H9 (cell line): Measurements from ENCODE around the gene GTPBP4. TPM values are rescaled to one million over a fixed set of nuclear protein-coding genes. Genes with fewer than 3 reads are reported as not detected.

Experiments used
- DNase-seq: peaks from one replicate; pipeline ENCODE4 v3.0.0-alpha.2; 2017
- H2AFZ ChIP-seq: one replicate; pipeline ENCODE4 v1.6.1; 2013; ENCODE audit warnings: mild to moderate bottlenecking, low read length, control low read depth, moderate library complexity
- H2AK5ac ChIP-seq: 2 replicates; pipeline ENCODE4 v1.6.1; 2013; ENCODE audit warnings: low read length, control low read depth, mixed read lengths; ENCODE audit not compliant: insufficient read length
- H2BK120ac ChIP-seq: one replicate; pipeline ENCODE4 v1.6.1; 2013; ENCODE audit warnings: low read depth, mild to moderate bottlenecking, low read length, control low read depth, inconsistent platforms; ENCODE audit not compliant: poor library complexity, severe bottlenecking
- H2BK12ac ChIP-seq: 2 replicates; pipeline ENCODE4 v1.6.1; 2013; ENCODE audit warnings: low read length, control low read depth, mixed read lengths, low read depth; ENCODE audit not compliant: insufficient read length
- H2BK15ac ChIP-seq: 2 replicates; pipeline ENCODE4 v1.6.1; 2013; ENCODE audit warnings: low read depth, low read length, control low read depth
- H2BK20ac ChIP-seq: one replicate; pipeline ENCODE4 v1.6.1; 2013; ENCODE audit warnings: low read depth, mild to moderate bottlenecking, low read length, control low read depth, inconsistent platforms; ENCODE audit not compliant: poor library complexity, severe bottlenecking
- H2BK5ac ChIP-seq: 2 replicates; pipeline ENCODE4 v1.6.1; 2013; ENCODE audit warnings: low read length, control low read depth, mixed read lengths; ENCODE audit not compliant: insufficient read length
- H3K14ac ChIP-seq: 2 replicates; pipeline ENCODE4 v1.6.1; 2013; ENCODE audit warnings: low read length, control low read depth; ENCODE audit not compliant: insufficient read depth
- H3K18ac ChIP-seq: 2 replicates; pipeline ENCODE4 v1.6.1; 2013; ENCODE audit warnings: low read depth, mild to moderate bottlenecking, mixed read lengths, low read length, control low read depth; ENCODE audit not compliant: insufficient read length
- H3K23ac ChIP-seq: 2 replicates; pipeline ENCODE4 v1.6.1; 2013; ENCODE audit warnings: low read length, control low read depth, mixed read lengths, low read depth; ENCODE audit not compliant: insufficient read length
- H3K23me2 ChIP-seq: 2 replicates; pipeline ENCODE4 v1.6.1; 2013; ENCODE audit warnings: low read depth, mild to moderate bottlenecking, mixed read lengths, low read length, control low read depth; ENCODE audit not compliant: insufficient read length, poor library complexity, severe bottlenecking
- H3K27ac ChIP-seq: 2 replicates; pipeline ENCODE4 v1.5.1; 2013; ENCODE audit warnings: low read length, control low read depth, mixed read lengths, low read depth; ENCODE audit not compliant: insufficient read length
- H3K27me3 ChIP-seq: 2 replicates; pipeline ENCODE4 v1.6.1; 2013; ENCODE audit warnings: low read length, control low read depth, inconsistent platforms; ENCODE audit not compliant: insufficient read depth
- H3K4ac ChIP-seq: 2 replicates; pipeline ENCODE4 v1.6.1; 2013; ENCODE audit warnings: low read depth, mild to moderate bottlenecking, control low read depth, inconsistent platforms, low read length, moderate library complexity
- H3K4me1 ChIP-seq: 2 replicates; pipeline ENCODE4 v1.6.1; 2013; ENCODE audit warnings: low read length, control low read depth, inconsistent platforms; ENCODE audit not compliant: insufficient read depth
- H3K4me2 ChIP-seq: 2 replicates; pipeline ENCODE4 v1.6.1; 2013; ENCODE audit warnings: low read length, control low read depth, mixed read lengths; ENCODE audit not compliant: insufficient read length, insufficient read depth
- H3K56ac ChIP-seq: 2 replicates; pipeline ENCODE4 v1.6.1; 2013; ENCODE audit warnings: low read depth, mild to moderate bottlenecking, mixed read lengths, low read length, control low read depth; ENCODE audit not compliant: insufficient read length
- H3K79me1 ChIP-seq: 2 replicates; pipeline ENCODE4 v1.6.1; 2013; ENCODE audit warnings: low read depth, mild to moderate bottlenecking, moderate library complexity, low read length, control low read depth, inconsistent platforms; ENCODE audit not compliant: insufficient read depth, poor library complexity, severe bottlenecking
- H3K79me2 ChIP-seq: 2 replicates; pipeline ENCODE4 v1.6.1; 2013; ENCODE audit warnings: low read length, control low read depth, inconsistent platforms; ENCODE audit not compliant: insufficient read depth
- H3K9ac ChIP-seq: 2 replicates; pipeline ENCODE4 v1.6.1; 2013; ENCODE audit warnings: low read length, control low read depth, mixed read lengths; ENCODE audit not compliant: insufficient read length; ENCODE audit errors: extremely low read depth
- H3K9me3 ChIP-seq: one replicate; pipeline ENCODE4 v1.6.1; 2013; ENCODE audit warnings: low read depth, low read length, inconsistent platforms; ENCODE audit not compliant: control insufficient read depth
- H3T11ph ChIP-seq: one replicate; pipeline ENCODE4 v1.6.1; 2013; ENCODE audit warnings: mild to moderate bottlenecking, low read length, control low read depth, inconsistent platforms
- H4K20me1 ChIP-seq: one replicate; pipeline ENCODE4 v1.6.1; 2013; ENCODE audit not compliant: control insufficient read depth, insufficient read length, insufficient read depth
- H4K5ac ChIP-seq: 2 replicates; pipeline ENCODE4 v1.6.1; 2013; ENCODE audit warnings: low read depth, mild to moderate bottlenecking, mixed read lengths, low read length, control low read depth; ENCODE audit not compliant: insufficient read length
- H4K8ac ChIP-seq: replicated peaks from 2 replicates; pipeline ENCODE4 v1.6.1; 2013; ENCODE audit warnings: low read length, control low read depth, mixed read lengths, low read depth; ENCODE audit not compliant: insufficient read length
- H4K91ac ChIP-seq: 2 replicates; pipeline ENCODE4 v1.6.1; 2013; ENCODE audit warnings: low read depth, mild to moderate bottlenecking, moderate library complexity, mixed read lengths, low read length, control low read depth; ENCODE audit not compliant: insufficient read length
- H3K27ac Mint-ChIP-seq, 3 experiments: 2 replicates in 2 of 3; 3 replicates in 1 of 3; pipeline ENCODE4 v1.8.0; 2020 to 2021; ENCODE audit warnings: mixed read lengths in 3 of 3, mild to moderate bottlenecking in 1 of 3, moderate library complexity in 1 of 3
- H3K27me3 Mint-ChIP-seq: 2 replicates; pipeline ENCODE4 v1.8.0; 2021; ENCODE audit warnings: low read depth, mild to moderate bottlenecking, moderate library complexity, mixed read lengths
- H3K36me3 Mint-ChIP-seq, 3 experiments: 2 replicates in 2 of 3; 3 replicates in 1 of 3; pipeline ENCODE4 v1.8.0; 2020 to 2021; ENCODE audit warnings: low read depth in 3 of 3, mixed read lengths in 3 of 3; ENCODE audit not compliant: insufficient read depth in 1 of 3
- H3K4me1 Mint-ChIP-seq, 2 experiments: 2 replicates each; pipeline ENCODE4 v1.8.0; 2020; ENCODE audit warnings: mixed read lengths in 2 of 2
- H3K4me3 Mint-ChIP-seq, 2 experiments: 2 replicates in 1 of 2; 3 replicates in 1 of 2; pipeline ENCODE4 v1.8.0; 2020 to 2021; ENCODE audit warnings: mild to moderate bottlenecking in 2 of 2, mixed read lengths in 2 of 2, moderate library complexity in 1 of 2
- H3K9me3 Mint-ChIP-seq, 2 experiments: 2 replicates in 1 of 2; 3 replicates in 1 of 2; pipeline ENCODE4 v1.8.0; 2020; ENCODE audit warnings: mild to moderate bottlenecking in 2 of 2, mixed read lengths in 2 of 2, moderate library complexity in 1 of 2
- CTCF ChIP-seq: fragments of 200-600 bp; sonication (generic); conservative IDR thresholded peaks from 3 replicates; pipeline ENCODE4 v1.8.0; 2021; ENCODE audit warnings: antibody characterized with exemption, mild to moderate bottlenecking
- WGBS: extraction: QIAGEN DNeasy Blood & Tissue Kit; methylation state at CpG from one replicate; pipeline ENCODE4 v1.1.7; 2013; ENCODE audit warnings: missing lambda C conversion rate, low lambda C conversion rate, mixed read lengths; ENCODE audit not compliant: insufficient read length; ENCODE audit errors: extremely low coverage; 5-methylcytosine and 5-hydroxymethylcytosine counted together
- total RNA-seq: library from RNA; stranded (reverse); gene quantifications from 2 replicates; pipeline ENCODE4 v1.2.1, GENCODE V29; 2021

Gene GTPBP4
- total RNA-seq, 1 experiment from 2014 or later = 134 TPM

GRCh38 chr10:971150-971542 is 17.1 kb upstream of the GTPBP4 start:
- DNase-seq = no peak
- WGBS = no CpG with 5 or more reads among the region's 4 CpGs
- Histone ChIP-seq H2BK15ac (no peak overlapping the region), H3K14ac (no peak overlapping the region), H3K4me1 (no peaks in the 10 kb centered on the region), H4K91ac (no peak overlapping the region), H2BK120ac (no peak overlapping the region), H3K79me1 (no peaks in the 10 kb centered on the region), H3K4ac (no peak overlapping the region), H4K8ac (no peak overlapping the region), H3T11ph (no peak overlapping the region), H3K56ac (no peak overlapping the region), H3K27me3 (no peaks in the 10 kb centered on the region), H2BK5ac (no peak overlapping the region), H4K20me1 (no peaks in the 10 kb centered on the region), H3K18ac (no peak overlapping the region), H3K9ac (no peak overlapping the region), H3K23ac (no peak overlapping the region), H2AK5ac (no peak overlapping the region), H3K27ac (no peak overlapping the region), H3K9me3 (no peaks in the 10 kb centered on the region), H2BK12ac (no peak overlapping the region), H3K79me2 (no peaks in the 10 kb centered on the region), H3K23me2 (no peaks in the 10 kb centered on the region), H2AFZ (no peak overlapping the region), H4K5ac (no peak overlapping the region), H3K4me2 (no peak overlapping the region), H2BK20ac (no peak overlapping the region)
- Mint-ChIP-seq H3K9me3 (peaks cover 2 to 11% of the 10 kb centered on the region in 2 experiments; a peak in 3 of 5 replicates), H3K36me3 (peaks cover 0 to 4% (median 0%) of the 10 kb centered on the region in 3 experiments; a peak in 2 of 7 replicates), H3K4me1 (peaks cover 21 to 33% of the 10 kb centered on the region in 2 experiments), H3K27me3 (peaks cover 3% of the 10 kb centered on the region), H3K4me3 (no peak overlapping the region), H3K27ac (peak overlapping the region in 1 of 3 experiments; percentile 71; a peak in 2 of 7 replicates)
- TF ChIP-seq CTCF = no peak
